ENCODE data around the gene CDC5L. TPM values are rescaled to one million over a fixed set of nuclear protein-coding genes. Genes with fewer than 3 reads are reported as not detected.
A peak's percentile ranks its signal among the peaks of the same experiment; 100 is the strongest.

CDC5L gene
- polyA plus RNA-seq, 3 donors, result 4.9 to 10.2 (median 7.4) TPM

GRCh38 chr6:44456070-44456965 lies 68.8 kb downstream of the CDC5L start:
- no peaks in the 10 kb centered on the region for H4K20me1 ChIP-seq (ENCODE audit: insufficient read depth, low read length)
- Mint-ChIP-seq H3K4me1 (peaks cover 12% of the 10 kb centered on the region), H3K4me3 (no peak overlapping the region), H3K36me3 (peaks cover 17 to 18% of the 10 kb centered on the region in 2 donors), H3K27me3 (ENCODE audit: low read depth in 3 of 3) (peaks cover 0 to 8% (median 3%) of the 10 kb centered on the region in 3 donors), H3K27ac (no peak overlapping the region), H3K9me3 (no peaks in the 10 kb centered on the region)
- H3K9ac ChIP-seq (ENCODE audit: insufficient read depth, low read length, poor library complexity, severe bottlenecking), result no peak overlapping the region
- no peak overlapping the region for H3K27ac ChIP-seq (ENCODE audit: low read depth in 1 of 2, low read length in 2 of 2)
- H2AFZ ChIP-seq (ENCODE audit: insufficient read depth, low read depth, low read length, poor library complexity, severe bottlenecking), result no peak overlapping the region
- 56% methylated on average over 9 of the region's 16 CpGs for WGBS (ENCODE audit: insufficient coverage)
- H3K4me2 ChIP-seq (replicated peaks; ENCODE audit: extremely low read depth, low read length, poor library complexity, severe bottlenecking), result no peak overlapping the region
- TF ChIP-seq, protein P1, sequence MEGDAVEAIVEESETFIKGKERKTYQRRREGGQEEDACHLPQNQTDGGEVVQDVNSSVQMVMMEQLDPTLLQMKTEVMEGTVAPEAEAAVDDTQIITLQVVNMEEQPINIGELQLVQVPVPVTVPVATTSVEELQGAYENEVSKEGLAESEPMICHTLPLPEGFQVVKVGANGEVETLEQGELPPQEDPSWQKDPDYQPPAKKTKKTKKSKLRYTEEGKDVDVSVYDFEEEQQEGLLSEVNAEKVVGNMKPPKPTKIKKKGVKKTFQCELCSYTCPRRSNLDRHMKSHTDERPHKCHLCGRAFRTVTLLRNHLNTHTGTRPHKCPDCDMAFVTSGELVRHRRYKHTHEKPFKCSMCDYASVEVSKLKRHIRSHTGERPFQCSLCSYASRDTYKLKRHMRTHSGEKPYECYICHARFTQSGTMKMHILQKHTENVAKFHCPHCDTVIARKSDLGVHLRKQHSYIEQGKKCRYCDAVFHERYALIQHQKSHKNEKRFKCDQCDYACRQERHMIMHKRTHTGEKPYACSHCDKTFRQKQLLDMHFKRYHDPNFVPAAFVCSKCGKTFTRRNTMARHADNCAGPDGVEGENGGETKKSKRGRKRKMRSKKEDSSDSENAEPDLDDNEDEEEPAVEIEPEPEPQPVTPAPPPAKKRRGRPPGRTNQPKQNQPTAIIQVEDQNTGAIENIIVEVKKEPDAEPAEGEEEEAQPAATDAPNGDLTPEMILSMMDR (IDR thresholded peaks at IDR 0.05), result peak; percentile 86
- DNase-seq, result peak; percentile 51 to 59 (median 58)
- H3K36me3 ChIP-seq (replicated peaks in 1 of 2; ENCODE audit: control insufficient read depth in 1 of 2, insufficient read depth in 2 of 2, low read length in 2 of 2), result peaks cover 13 to 16% of the 10 kb centered on the region in 2 donors
- no peaks in the 10 kb centered on the region for H3K9me3 ChIP-seq (replicated peaks in 1 of 2; ENCODE audit: control insufficient read depth in 1 of 2, insufficient read depth in 1 of 2, low read length in 2 of 2)
- H3K4me1 ChIP-seq (ENCODE audit: control insufficient read depth in 1 of 2, insufficient read depth in 2 of 2, low read length in 2 of 2), result peaks cover 6 to 10% of the 10 kb centered on the region in 2 donors
- no peak overlapping the region for H3K4me3 ChIP-seq (replicated peaks in 1 of 3; ENCODE audit: low read depth in 2 of 3, low read length in 3 of 3)
- no peaks in the 10 kb centered on the region for H3K79me2 ChIP-seq (ENCODE audit: insufficient read depth, low read length)
- intact Hi-C loops (cut with micrococcal nuclease), result no loop called here
- H3K27me3 ChIP-seq (ENCODE audit: control insufficient read depth in 2 of 2, insufficient read depth in 2 of 2, low read length in 2 of 2), result no peaks in the 10 kb centered on the region

- DNase-seq, result no peak
- no peak overlapping the region for H3K4me3 Mint-ChIP-seq
- no peaks in the 10 kb centered on the region for H3K9me3 ChIP-seq (replicated peaks in 1 of 2; ENCODE audit: control insufficient read depth in 1 of 2, insufficient read depth in 1 of 2, low read length in 2 of 2)
- intact Hi-C loops (cut with micrococcal nuclease), result no loop called here
- peaks cover 7 to 10% of the 10 kb centered on the region in 2 donors for H3K36me3 ChIP-seq (replicated peaks in 1 of 2; ENCODE audit: control insufficient read depth in 1 of 2, insufficient read depth in 2 of 2, low read length in 2 of 2)
- H3K4me1 ChIP-seq (ENCODE audit: control insufficient read depth in 1 of 2, insufficient read depth in 2 of 2, low read length in 2 of 2), result peaks cover 6 to 10% of the 10 kb centered on the region in 2 donors
- no peaks in the 10 kb centered on the region for H3K9me3 Mint-ChIP-seq
- TF ChIP-seq, protein P1 (IDR thresholded peaks at IDR 0.05), result no peak
- peaks cover 11 to 12% of the 10 kb centered on the region in 2 donors for H3K36me3 Mint-ChIP-seq
- H3K27me3 Mint-ChIP-seq (ENCODE audit: low read depth in 3 of 3), result peaks cover 0 to 8% (median 3%) of the 10 kb centered on the region in 3 donors
- H3K27me3 ChIP-seq (ENCODE audit: control insufficient read depth in 2 of 2, insufficient read depth in 2 of 2, low read length in 2 of 2), result no peaks in the 10 kb centered on the region
- H3K4me1 Mint-ChIP-seq, result peaks cover 12% of the 10 kb centered on the region
- H3K9ac ChIP-seq (ENCODE audit: insufficient read depth, low read length, poor library complexity, severe bottlenecking), result no peak overlapping the region
- H3K79me2 ChIP-seq (ENCODE audit: insufficient read depth, low read length), result no peaks in the 10 kb centered on the region
- H4K20me1 ChIP-seq (ENCODE audit: insufficient read depth, low read length), result no peaks in the 10 kb centered on the region
- H3K4me2 ChIP-seq (replicated peaks; ENCODE audit: extremely low read depth, low read length, poor library complexity, severe bottlenecking), result no peak overlapping the region
- no peak overlapping the region for H2AFZ ChIP-seq (ENCODE audit: insufficient read depth, low read depth, low read length, poor library complexity, severe bottlenecking)
- no peak overlapping the region for H3K27ac Mint-ChIP-seq
- no peak overlapping the region for H3K4me3 ChIP-seq (replicated peaks in 1 of 3; ENCODE audit: low read depth in 2 of 3, low read length in 3 of 3)
- no peak overlapping the region for H3K27ac ChIP-seq (ENCODE audit: low read depth in 1 of 2, low read length in 2 of 2)
- 92% methylated on average over 5 of the region's 5 CpGs for WGBS (ENCODE audit: insufficient coverage)
Measured at GRCh38 chr6:44456966-44457292, 69.4 kb downstream of the CDC5L start.
